Gastroesophageal sphincter (tissue), 3 donors: ENCODE measurements around the gene PRKG1.

Source experiments
- CTCF ChIP-seq, 4 experiments: fragments of 200-600 bp in 2 of 4; fragments of 450-650 bp in 2 of 4; sonication (generic) in 1 of 4; IDR thresholded peaks; one replicate each; pipeline ENCODE4 v1.5.1; 2017 to 2019; ENCODE audit warnings: antibody characterized with exemption in 4 of 4, mild to moderate bottlenecking in 2 of 4, moderate library complexity in 2 of 4
- EP300 ChIP-seq: sonication (generic); formaldehyde crosslinking; IDR thresholded peaks from one replicate; pipeline ENCODE4 v1.6.1; 2017; ENCODE audit warnings: antibody characterized with exemption, mild to moderate bottlenecking
- POLR2A ChIP-seq, 2 donors: fragments of 450-650 bp; IDR thresholded peaks; one replicate each; pipeline ENCODE4 v1.6.1; 2017; ENCODE audit warnings: antibody characterized with exemption in 2 of 2, mild to moderate bottlenecking in 2 of 2, moderate library complexity in 1 of 2
- POLR2AphosphoS5 ChIP-seq: sonication (generic); formaldehyde crosslinking; IDR thresholded peaks from one replicate; pipeline ENCODE4 v1.6.1; 2017; ENCODE audit warnings: antibody characterized with exemption

GRCh38 chr10:52030975-52031374 is 956.7 kb downstream of the PRKG1 start:
- TF ChIP-seq CTCF (IDR thresholded peaks at IDR 0.05) (no peak), POLR2A (IDR thresholded peaks at IDR 0.05) (no peak), EP300 (no peak), POLR2AphosphoS5 (no peak)
